Bronchial epithelial cell (primary cell): Measurements from ENCODE around the gene SSTR5. TPM values are rescaled to one million over a fixed set of nuclear protein-coding genes. Genes with fewer than 3 reads are reported as not detected.

ENCODE experiments used
- DNase-seq: peaks from one replicate; pipeline ENCODE4 v3.0.0-alpha.2; 2010; ENCODE audit warnings: low read depth
- FAIRE-seq: peaks from 2 replicates; lab custom pipeline; 2011; peaks lifted over from hg19 to GRCh38; lab: Jason Lieb, UNC
- H3K27me3 ChIP-seq: 2 replicates; pipeline ENCODE4 v1.5.1; 2011; ENCODE audit warnings: low read length; ENCODE audit not compliant: control insufficient read depth, insufficient read depth
- H3K36me3 ChIP-seq: 2 replicates; pipeline ENCODE4 v1.5.1; 2011; ENCODE audit warnings: low read length; ENCODE audit not compliant: control insufficient read depth, insufficient read depth
- H3K4me3 ChIP-seq: 2 replicates; pipeline ENCODE4 v1.5.1; 2011; ENCODE audit warnings: mild to moderate bottlenecking, low read depth, low read length, control low read depth
- CTCF ChIP-seq: IDR thresholded peaks from 2 replicates; pipeline ENCODE4 v1.5.1; 2011; ENCODE audit warnings: mild to moderate bottlenecking, moderate library complexity, low read length, control low read depth, inconsistent platforms; ENCODE audit not compliant: insufficient read depth, severe bottlenecking
- total RNA-seq: library from RNA; depleted of rRNA; stranded (reverse); fragments of >200 nt; gene quantifications from 2 replicates; pipeline ENCODE4 v1.2.1, GENCODE V29; 2014

SSTR5 gene
- total RNA-seq, 1 donor from 2014 or later = not detected

DNA sequence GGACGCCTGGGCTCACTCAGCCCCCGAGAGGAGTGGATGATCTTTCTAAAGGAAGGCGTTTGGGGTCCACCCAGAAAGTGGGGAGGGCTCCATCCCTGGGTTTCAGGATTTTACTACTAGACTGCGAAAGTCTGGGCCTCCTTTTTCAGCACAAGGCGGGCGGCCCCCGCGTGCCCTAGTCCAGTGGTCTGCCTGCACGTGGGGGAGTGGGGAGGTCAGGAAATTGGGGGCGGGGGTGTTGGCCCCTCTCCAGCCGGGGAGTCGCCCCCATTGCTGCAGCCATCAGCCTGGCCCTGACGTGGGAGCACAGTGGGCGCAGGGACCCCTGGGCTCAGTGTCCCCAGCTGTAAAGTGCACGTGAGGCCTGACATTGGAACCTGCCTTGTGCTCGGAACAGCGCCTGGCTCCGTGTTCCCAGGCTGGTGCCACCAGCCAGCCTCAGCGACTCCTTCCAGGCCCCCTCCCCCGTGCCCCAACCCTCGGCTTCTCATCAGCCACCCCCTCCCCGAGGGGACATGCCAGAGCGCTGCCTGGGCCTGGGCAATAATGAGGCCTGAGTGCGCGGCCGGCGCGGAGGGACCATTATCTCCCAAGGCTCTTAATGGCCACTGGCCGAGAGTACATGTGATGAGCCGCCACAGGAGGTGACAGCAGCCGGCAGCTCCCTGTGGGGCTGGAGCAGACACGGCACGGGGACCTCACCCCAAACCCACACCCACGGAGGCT, 25.9 kb downstream of the SSTR5 start:
- no peak for TF ChIP-seq CTCF
- Histone ChIP-seq H3K27me3 (no peaks in the 10 kb centered on the region), H3K4me3 (no peak overlapping the region), H3K36me3 (no peaks in the 10 kb centered on the region)
- FAIRE-seq (no peak), DNase-seq (no peak)

DNA sequence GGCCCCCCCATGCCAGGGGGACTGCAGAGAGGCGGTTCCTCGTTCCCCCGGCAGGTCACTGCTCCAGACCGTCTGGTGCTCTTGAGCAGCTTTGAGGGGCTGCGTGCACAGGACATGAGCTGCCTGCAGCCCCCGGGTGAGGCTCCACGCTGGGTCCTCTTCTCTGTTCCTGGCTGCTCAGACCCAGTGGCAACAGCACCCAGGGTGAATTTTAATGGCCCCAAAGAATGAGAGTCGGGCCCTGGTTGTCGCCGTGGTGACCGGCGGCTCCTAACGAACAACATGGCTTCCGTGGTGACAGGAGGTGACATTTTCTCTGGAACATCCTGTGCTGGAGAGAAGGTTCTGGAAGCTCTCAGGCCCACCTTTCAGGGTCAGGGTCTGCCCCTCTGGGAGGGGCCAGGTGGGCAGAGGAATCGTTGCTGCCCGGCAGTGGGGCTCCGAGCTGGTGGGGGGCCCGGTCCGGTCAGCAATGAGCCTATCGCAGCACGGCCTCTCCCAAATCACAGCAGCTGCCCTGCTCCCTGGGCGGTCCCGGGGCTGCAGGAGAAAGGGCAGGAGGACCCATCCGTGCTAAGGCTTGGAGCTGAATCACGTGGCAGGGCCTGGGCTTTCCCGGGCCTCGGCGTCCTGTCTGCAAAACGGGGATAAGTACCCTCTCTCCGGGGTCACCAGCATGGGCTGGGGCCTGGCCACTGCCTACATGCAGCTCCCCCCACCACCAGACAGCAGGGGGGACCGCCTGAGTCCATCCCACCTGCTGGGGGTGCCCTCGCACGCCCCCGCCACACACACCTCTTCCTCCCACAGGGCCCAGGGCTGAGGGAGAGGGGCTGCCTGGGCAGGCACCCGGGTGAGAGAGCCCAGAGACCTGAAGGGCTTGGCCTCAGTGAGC, 26.9 kb downstream of the SSTR5 start:
- Histone ChIP-seq H3K4me3 (no peak overlapping the region), H3K27me3 (no peaks in the 10 kb centered on the region), H3K36me3 (no peaks in the 10 kb centered on the region)
- FAIRE-seq (no peak), DNase-seq (no peak)
- no peak for TF ChIP-seq CTCF

GRCh38 chr16:1100084-1100800, 27.7 kb downstream of the SSTR5 start:
- FAIRE-seq (no peak), DNase-seq (no peak)
- Histone ChIP-seq H3K27me3 (no peaks in the 10 kb centered on the region), H3K36me3 (no peaks in the 10 kb centered on the region), H3K4me3 (no peak overlapping the region)
- no peak for TF ChIP-seq CTCF

- no peak for FAIRE-seq
- no peak for DNase-seq
- Histone ChIP-seq H3K4me3 (no peak overlapping the region), H3K27me3 (no peaks in the 10 kb centered on the region), H3K36me3 (no peaks in the 10 kb centered on the region)
- no peak for TF ChIP-seq CTCF
These were observed 28.6 kb downstream of the SSTR5 start for GRCh38 chr16:1101133-1101532.

GRCh38 chr16:1101573-1102332, 29.2 kb downstream of the SSTR5 start:
- no peak for DNase-seq
- no peak for TF ChIP-seq CTCF
- Histone ChIP-seq H3K27me3 (no peaks in the 10 kb centered on the region), H3K4me3 (no peak overlapping the region), H3K36me3 (no peaks in the 10 kb centered on the region)
- no peak for FAIRE-seq
